Nephron progenitor cell (in vitro differentiated cells): ENCODE results near the gene PRKG2.

ENCODE experiments used
- DNase-seq: peaks from one replicate; pipeline ENCODE4 v3.0.0; 2021
- H3K27ac Mint-ChIP-seq: 2 replicates; pipeline ENCODE4 v1.8.0; 2021; ENCODE audit warnings: mild to moderate bottlenecking, moderate library complexity, mixed read lengths
- H3K27me3 Mint-ChIP-seq: 2 replicates; pipeline ENCODE4 v1.8.0; 2021; ENCODE audit warnings: mild to moderate bottlenecking, low read depth, mixed read lengths; ENCODE audit not compliant: poor library complexity
- H3K36me3 Mint-ChIP-seq: 2 replicates; pipeline ENCODE4 v1.8.0; 2021; ENCODE audit warnings: low read depth, mixed read lengths
- H3K4me1 Mint-ChIP-seq: 2 replicates; pipeline ENCODE4 v1.8.0; 2021; ENCODE audit warnings: mixed read lengths
- H3K4me3 Mint-ChIP-seq: 2 replicates; pipeline ENCODE4 v1.8.0; 2021; ENCODE audit warnings: mild to moderate bottlenecking, moderate library complexity, mixed read lengths
- H3K9me3 Mint-ChIP-seq: 2 replicates; pipeline ENCODE4 v1.8.0; 2021; ENCODE audit warnings: mild to moderate bottlenecking, moderate library complexity, mixed read lengths
- CTCF ChIP-seq: fragments of 200-600 bp; sonication (generic); IDR thresholded peaks from 2 replicates; pipeline ENCODE4 v1.5.0; 2021; ENCODE audit warnings: antibody characterized with exemption

Gene PRKG2

DNA sequence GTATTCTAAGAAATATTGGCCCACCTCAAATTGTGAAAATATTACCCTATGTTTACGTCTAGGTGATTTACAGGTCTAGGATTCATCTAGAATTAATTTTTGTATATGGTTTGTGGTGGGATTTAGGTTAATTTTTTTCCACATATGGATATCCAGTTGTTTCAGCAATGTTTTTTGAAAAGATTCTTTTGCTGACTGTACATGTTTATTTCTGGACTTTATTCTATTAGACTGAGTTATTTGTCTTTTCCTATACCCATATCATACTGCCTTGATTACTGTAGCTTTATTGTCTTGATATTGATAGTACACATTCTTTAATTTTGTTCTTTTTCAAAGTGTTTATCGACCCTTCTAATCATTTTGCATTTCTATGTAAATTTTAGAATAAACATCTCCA is 83.5 kb downstream of the PRKG2 start:
- TF ChIP-seq CTCF = no peak
- Mint-ChIP-seq H3K36me3 (peaks cover 6% of the 10 kb centered on the region), H3K27me3 (no peaks in the 10 kb centered on the region), H3K27ac (no peak overlapping the region), H3K4me1 (peaks cover 7% of the 10 kb centered on the region), H3K9me3 (peaks cover 11% of the 10 kb centered on the region), H3K4me3 (no peak overlapping the region)
- no peak for DNase-seq

GRCh38 chr4:81131066-81131465 is 84.0 kb downstream of the PRKG2 start:
- Mint-ChIP-seq H3K4me3 (no peak overlapping the region), H3K4me1 (peaks cover 7% of the 10 kb centered on the region), H3K27me3 (no peaks in the 10 kb centered on the region), H3K36me3 (peaks cover 6% of the 10 kb centered on the region), H3K9me3 (peaks cover 13% of the 10 kb centered on the region), H3K27ac (no peak overlapping the region)
- TF ChIP-seq CTCF = no peak
- DNase-seq = no peak

DNA sequence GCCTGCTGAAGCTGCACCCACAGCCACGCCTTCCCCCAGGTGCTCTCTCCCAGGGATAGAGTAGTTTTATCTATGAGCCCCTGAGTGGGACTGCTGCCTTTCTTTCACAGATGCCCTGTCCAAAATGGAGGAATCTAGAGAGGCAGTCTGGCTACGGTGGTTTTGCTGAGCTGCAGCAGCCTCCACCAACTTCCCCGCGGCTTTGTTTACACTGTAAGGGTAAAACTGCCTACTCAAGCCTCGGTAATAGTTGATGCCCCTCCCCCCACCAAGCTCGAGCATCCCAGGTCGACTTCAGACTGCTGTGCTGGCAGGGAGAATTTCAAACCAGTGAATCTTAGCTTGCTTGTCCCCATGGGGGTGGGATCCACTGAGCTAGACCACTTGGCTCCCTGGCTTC is 84.5 kb downstream of the PRKG2 start:
- DNase-seq = no peak
- Mint-ChIP-seq H3K4me1 (peaks cover 7% of the 10 kb centered on the region), H3K9me3 (peaks cover 13% of the 10 kb centered on the region), H3K27me3 (no peaks in the 10 kb centered on the region), H3K27ac (no peak overlapping the region), H3K36me3 (peaks cover 6% of the 10 kb centered on the region), H3K4me3 (no peak overlapping the region)
- no peak for TF ChIP-seq CTCF

DNA sequence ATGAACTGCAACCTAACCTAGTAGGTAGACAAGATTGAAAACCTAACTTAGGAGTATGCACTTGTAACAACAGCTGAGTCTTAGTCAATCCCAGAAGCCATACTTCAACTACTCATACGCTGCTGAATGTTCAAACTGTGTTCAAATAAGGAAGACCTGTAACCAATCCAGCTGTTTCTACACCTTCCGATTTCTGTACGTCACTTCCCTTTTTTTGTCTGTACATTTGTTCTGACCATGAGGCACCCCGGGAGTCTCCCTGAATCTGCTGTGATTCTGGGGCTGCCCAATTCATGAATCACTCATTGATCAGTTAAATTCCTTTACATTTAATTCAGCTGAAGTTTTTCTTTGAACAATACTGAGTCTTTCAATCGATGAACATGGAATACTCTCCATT is 95.0 kb downstream of the PRKG2 start:
- TF ChIP-seq CTCF = no peak
- H3K27me3 Mint-ChIP-seq = peaks cover 4% of the 10 kb centered on the region
- no peak overlapping the region for H3K4me3 Mint-ChIP-seq
- H3K4me1 Mint-ChIP-seq = no peaks in the 10 kb centered on the region
- no peak for DNase-seq
- no peak overlapping the region for H3K27ac Mint-ChIP-seq
- H3K9me3 Mint-ChIP-seq = no peaks in the 10 kb centered on the region
- H3K36me3 Mint-ChIP-seq = no peaks in the 10 kb centered on the region

- Mint-ChIP-seq H3K27ac (no peak overlapping the region), H3K4me1 (no peaks in the 10 kb centered on the region), H3K4me3 (no peak overlapping the region), H3K27me3 (peaks cover 4% of the 10 kb centered on the region), H3K36me3 (no peaks in the 10 kb centered on the region), H3K9me3 (no peaks in the 10 kb centered on the region)
- no peak for TF ChIP-seq CTCF
- DNase-seq = no peak
Observed at GRCh38 chr4:81118086-81118485, 96.9 kb downstream of the PRKG2 start.

- Mint-ChIP-seq H3K27me3 (peaks cover 4% of the 10 kb centered on the region), H3K9me3 (no peaks in the 10 kb centered on the region), H3K4me3 (no peak overlapping the region), H3K4me1 (no peaks in the 10 kb centered on the region), H3K36me3 (no peaks in the 10 kb centered on the region), H3K27ac (no peak overlapping the region)
- no peak for DNase-seq
- no peak for TF ChIP-seq CTCF
Observed at GRCh38 chr4:81116566-81116965, 98.5 kb downstream of the PRKG2 start.
